GM18867 (cell line): ENCODE data around the gene SRSF4.
"Not testable (repeated sequence)": the region's sequence is repeated elsewhere in the genome, so short reads cannot be mapped to it uniquely, and the experiment has no call there.

Experiments used
- ATAC-seq: cut with Tn5 transposase; IDR thresholded peaks from one replicate; pipeline ENCODE4 v1.9.1; 2021; ENCODE audit warnings: mild to moderate bottlenecking, moderate library complexity; ENCODE audit not compliant: unreplicated experiment

The SRSF4 gene

DNA sequence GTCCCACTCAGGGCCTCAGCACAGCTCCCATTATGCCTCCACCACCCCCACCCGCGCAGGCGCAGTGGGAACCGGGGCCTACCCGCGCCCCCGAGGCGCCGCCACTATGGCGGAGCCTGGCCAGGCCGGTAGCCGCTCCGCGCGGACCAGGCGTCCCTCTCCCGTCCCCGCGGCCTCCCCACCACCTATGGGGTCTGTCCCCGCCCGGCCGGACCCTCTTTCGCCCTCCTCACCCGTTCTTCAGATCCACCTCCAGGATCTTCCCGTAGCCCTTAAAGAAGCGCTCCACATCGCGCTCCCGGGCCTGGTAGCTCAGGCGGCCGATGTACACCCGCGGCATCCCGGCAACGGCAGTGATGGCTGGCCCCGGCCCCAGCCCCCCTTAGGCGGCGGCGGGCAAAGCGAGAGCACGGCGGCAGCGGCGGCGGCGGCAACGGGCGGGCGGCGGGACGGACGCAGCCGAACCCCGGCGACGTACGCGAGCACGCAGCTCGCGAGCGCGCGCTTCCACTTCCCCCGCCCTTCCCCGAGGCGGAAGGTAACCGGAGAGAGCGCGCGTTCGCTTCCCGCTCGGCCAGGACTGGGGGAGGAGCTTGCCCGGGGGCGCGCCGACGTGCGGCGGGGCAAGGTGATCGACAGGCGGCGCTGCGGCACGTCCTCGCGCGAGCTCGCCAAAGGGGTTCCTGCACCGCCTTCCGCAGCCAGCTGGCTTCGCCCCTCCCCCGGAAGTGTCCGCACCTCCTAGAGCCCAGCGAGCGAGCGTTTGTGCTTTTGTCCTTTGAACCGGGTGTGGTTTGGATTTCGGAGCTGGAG lies at the start of gene SRSF4:
SRSF4 (minus strand) TSS at position 488 of the 813 bp plus-strand sequence; CDS start at position 340, 148 bp downstream.
- ATAC-seq, result peak; percentile 85

DNA sequence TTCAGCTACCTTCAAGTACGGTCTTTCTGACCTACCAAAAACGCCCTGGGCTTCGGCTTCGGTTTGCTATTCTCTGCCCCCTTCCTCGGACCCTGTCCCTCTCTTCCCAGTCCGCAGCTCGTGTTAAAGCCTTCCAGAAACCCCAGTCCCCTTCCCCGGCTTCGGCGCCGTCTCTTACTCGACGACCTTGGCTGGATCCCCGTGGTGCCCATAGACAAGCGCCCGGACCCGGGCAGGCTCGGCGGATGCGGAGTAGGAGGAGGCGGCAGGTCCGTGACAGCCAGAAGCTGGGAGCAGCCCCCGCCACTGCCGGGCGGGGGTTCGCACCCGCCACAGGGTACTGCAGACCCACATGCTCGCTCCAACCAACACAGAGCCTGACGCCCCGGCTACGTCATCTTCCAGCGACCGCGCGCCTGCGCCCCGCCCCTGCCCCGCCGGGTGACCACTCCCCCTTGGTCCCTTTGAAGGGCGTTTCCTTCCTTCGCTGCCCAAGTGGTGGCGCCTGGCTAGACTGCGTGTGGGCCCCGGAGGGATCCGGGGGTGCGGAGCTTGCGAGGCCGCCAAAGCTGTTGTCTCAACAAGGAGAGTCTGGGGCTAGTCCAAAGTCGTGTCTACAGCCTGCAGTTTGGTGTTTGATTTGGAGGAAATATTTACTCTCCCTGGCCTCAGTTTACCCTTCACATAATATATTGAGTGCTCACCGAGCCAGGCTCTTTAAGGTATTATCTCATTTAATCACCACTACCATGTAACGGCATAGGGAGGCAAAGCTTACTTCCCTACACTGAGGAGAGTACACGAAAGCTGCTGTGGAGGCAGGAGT lies 49.1 kb upstream of the SRSF4 start, which contains the start of gene MECR:
MECR (minus strand) TSS at position 382 of the 826 bp plus-strand sequence; CDS start at position 354, 28 bp downstream.
- ATAC-seq, result peak; percentile 88

DNA sequence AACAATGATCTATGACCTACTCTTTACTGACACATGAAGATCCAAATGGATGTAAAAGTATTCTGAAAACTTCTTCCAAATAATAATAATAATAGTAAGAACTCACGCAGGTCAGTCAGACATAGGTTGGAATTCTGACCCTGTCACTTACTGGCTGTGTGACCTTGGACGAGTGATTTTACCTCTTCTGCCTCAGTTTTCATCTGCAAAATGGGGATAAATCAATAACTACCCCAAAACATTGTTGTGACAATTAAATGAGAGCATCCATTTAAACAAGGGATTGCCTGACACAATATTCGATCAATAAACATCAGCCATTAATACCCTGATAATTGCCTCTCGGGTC lies 48.5 kb upstream of the SRSF4 start:
- no peak for ATAC-seq

DNA sequence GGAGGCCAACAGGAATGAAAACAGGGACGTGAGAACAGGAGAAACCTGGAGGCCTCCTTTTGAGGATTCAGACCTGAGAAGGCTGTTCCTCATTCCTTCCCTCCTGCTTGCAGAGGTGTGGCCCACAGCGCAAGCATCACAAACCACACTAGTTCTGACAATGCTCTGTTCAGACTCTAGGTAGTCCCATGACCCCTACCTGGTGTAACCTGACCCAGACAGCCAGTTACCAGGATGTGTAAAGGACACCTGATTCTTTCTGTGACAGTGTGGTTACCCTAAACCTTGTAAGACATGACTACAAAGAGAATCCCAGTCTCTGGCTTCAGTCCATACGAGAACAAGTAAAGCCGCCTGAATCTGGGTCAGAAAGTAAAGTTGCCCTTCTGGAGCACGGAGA lies 45.8 kb upstream of the SRSF4 start:
- no peak for ATAC-seq

DNA sequence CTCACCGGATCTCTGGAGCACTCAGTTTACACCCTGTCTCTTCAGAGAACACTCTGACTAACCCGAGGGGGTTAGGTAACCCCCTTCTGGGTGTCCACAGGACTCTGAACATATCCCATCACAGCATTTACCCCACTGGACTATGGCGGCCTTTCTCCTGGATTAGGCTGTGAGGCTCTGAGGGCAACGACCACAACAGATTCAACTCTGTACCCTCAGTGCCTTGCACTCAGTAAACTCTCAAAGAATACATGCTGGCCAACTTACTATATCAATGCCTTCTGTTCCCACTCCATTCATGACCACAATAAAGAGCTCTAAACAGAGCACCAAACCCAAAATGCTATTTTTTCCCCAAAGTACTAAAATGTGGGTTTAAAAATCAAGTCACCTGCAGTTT lies 43.7 kb upstream of the SRSF4 start:
- no peak for ATAC-seq

DNA sequence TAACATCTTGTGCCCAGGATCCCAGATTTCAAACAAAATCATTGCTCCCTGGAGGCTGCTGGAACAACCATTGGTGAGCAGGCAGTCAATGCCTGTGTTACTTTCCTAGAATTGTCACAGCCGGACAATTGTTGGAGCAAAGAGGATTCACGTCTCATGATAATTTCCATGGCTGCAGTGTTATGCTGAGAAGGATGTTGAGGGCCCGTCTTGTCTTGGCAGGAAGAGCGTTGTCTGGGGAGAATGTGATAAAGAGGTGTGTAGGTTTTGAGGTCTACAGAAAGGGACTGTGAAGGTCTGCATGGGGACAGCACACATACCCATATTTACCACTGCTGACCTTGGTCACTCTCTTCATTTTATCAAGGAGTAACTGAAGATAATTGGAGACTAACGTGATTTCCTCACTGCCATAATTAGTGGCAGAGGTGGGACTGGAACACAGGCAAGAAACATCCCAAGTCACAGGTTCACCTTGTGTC lies 42.7 kb upstream of the SRSF4 start:
- ATAC-seq, result no peak

DNA sequence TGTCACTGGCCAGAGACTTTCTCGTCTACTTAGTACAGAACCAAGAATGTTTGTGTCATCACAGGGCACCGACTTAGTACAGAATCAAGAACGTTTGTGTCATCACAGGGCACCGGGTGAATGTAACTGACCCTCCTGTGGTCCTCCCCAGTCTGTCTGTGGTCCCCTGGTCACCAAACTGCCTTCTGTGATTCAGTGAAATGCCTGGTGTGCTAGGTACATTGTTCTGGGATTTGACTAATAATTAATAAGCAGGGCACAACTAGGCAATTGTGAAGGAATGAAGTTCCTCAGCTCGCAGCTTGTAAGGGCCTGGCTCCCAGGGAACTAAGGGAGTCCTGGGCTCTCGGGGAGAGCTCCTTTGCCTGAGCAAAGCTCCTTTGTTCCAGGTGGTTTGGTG lies 41.8 kb upstream of the SRSF4 start:
- ATAC-seq, result no peak

DNA sequence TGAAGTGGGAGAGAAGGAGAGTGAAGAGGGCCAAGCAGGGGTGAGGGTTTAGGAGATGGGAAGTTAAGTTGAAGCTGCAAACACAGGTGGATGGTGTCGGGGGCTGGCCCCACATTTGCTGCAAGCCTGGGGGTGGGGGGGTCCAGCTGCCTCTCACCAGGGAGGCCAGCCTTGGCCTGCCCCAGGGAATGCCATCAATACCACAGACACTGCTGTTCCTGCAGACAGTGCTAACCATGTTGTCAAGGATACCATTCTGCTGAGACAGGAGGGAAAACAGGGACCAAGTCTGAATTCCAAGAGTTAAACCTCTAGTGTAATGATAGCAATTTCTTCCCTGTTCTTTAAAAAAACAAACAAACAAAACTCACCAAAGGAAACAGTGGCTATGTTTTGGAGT lies 41.0 kb upstream of the SRSF4 start:
- ATAC-seq, result no peak

DNA sequence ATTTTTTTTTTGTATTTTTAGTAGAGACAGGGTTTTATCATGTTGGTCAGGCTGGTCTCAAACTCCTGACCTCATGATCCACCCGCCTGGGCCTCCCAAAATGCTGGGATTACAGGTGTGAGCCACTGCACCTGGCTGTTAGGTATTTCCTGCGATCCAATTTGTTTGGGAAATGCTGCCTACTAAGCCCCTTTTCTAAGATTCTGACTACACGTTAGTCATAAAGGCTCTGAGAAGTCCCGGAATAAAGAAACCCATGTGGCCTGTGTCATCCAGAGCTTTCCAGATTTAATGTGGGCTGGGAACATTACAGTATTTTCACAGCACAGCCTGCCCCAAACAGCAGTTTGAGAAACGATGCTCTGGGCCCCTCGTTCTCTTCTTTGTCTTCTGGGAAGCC lies 40.6 kb upstream of the SRSF4 start:
- ATAC-seq, result not testable (repeated sequence)

DNA sequence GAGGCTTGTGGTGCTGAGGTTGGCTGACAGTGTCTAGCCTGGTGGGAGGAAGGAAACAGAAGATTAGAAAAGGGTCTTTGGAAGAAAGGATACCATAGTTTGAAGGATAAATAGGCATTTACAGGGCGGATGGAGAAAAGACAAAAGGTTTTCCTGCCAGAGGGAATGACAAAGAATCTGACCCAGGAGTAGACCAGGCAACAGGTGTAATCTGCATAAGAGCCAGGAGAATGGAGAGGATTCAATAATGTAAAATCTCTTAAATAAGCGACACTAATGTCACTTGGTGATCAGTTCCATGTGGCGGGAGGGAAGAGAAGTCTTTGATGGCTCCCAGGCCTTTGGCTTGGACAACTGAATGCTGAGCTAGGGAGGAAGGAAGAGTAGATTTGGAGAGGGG lies 39.6 kb upstream of the SRSF4 start:
- ATAC-seq, result no peak

DNA sequence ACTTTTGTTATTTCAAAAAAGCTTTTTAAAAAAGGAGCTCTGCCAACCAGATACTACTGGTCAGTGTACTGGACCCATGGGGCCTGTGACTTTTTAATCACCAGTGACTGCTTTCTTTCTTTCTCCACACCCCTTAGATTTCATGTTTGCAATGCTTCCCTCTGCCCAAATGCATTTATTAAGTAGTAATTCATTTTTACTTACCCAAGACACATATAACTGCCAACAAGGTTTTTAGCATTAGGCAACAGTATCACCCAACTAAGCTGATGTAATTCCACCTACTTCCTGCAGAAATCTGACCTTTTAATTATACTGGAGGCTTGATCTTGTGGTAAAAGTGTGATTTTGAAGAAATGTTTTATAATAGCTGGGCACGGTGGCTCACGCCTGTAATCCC lies 36.5 kb upstream of the SRSF4 start:
- no peak for ATAC-seq

DNA sequence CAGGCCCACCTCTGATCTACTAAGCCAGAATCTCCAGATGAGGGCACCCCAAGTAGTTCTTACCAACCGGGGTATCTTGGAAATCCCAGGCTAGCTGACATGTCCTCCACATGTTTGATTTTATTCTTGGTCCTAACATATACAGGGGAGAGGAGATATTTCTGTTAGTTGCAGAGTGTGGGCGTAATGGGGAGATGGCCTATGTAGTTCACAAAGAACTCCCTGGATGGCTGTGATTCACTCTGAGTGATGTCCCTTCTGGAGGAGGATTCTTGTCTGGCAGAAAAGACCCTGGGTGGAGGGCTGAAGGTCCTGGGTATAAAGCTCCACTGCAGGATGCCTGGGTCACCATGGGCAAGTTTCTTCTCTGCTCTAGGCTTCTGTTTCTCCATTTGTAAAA lies 35.9 kb upstream of the SRSF4 start:
- no peak for ATAC-seq

DNA sequence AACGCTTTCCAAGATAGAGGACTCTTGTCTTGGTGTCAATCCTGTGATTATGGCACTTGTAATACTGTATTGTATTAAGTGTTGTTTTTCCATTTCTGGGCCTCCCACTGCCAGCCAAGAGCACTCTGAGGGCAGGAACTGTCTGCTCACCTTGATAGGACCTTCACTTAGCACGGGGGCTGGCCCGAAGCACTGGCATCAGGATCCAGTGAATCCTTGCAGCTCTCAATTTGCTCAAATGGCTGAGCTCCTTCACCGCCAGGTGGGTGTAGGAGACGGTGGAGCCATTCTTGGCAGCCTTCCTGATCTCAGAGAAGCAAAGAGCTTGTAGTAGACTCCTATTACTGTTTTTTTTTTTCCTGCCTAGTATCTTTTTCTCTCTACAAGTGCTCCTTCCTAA lies 31.4 kb upstream of the SRSF4 start:
- no peak for ATAC-seq

DNA sequence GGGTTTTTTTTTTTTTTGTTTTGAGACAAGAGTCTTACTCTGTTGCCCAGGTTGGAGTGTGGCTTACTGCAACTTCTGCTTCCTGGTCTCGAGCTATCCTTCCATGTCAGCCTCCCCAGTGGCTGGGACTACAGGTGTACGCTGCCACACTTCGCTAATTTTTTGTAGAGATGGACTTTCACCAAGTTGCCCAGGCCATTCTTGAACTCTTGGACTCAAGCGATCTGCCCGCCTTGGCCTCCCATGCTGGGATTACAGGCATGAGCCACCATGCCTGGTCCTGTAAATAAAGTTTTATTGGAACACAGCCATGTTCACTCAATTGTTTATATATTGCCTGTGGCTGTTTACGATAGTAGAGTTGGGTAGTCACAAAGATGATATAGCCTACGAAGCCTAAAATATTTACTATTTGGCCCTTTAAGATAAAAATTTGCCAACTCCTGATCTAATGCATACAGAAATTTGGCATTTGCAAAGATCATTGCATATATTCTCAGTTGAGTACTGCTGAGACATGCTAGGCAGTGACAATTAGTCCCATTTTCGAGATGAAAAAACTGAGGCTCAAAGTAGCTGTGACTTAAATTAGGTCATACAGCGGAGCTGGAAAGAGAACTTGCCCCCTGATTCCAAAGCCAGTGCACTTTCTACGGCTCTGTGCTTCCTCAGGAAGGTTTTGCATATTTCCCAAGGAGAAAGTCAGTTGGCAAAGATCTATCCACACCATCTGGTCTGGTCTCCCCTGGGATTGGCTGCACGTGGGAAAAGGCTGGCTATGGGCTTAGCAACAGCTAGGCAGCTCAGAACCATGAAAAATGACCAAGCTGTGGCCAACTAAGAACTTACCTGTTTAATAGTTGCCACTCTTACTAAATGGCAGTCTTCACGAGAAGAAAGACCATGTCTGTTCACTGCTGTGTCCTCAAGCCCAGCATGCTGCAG lies 29.7 kb upstream of the SRSF4 start:
- ATAC-seq, result peak; percentile 12

DNA sequence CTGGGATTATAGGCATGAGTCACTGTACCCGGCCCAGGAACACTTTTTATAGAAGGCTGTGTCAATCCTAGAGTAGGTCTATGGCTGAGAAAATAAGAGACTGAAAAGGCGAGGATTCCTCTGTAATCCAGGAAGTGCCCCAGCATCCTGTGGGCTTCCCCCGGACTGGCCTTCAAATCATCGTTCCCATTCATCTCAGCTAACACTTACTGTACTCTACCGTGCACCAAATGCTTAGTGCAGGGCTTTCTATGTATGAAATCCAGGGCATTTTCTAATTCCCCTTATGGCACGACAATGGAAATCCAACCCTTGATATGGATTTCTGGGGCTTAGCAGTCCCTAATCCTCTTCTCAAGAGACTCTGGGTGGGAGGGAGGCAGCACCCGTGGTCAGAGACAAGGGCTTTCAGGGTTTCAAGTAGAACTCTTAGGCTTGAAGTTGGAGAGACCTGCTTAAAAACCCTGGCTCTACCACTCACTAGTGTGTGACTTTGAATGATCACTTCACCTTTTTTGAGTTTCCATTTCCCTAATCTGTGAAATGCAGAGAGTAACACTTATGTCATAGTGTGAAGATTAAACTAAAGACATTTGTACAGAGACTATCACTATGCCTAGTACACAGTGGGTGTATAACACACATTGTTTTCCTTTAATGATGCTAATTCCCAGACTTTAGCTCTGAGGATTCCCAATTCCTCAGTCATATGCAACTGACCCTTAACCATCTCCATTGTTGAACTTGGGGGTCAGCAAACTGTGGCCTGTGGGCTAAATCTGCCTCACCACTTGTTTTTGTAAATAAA lies 28.8 kb upstream of the SRSF4 start:
- peak; percentile 70 for ATAC-seq

DNA sequence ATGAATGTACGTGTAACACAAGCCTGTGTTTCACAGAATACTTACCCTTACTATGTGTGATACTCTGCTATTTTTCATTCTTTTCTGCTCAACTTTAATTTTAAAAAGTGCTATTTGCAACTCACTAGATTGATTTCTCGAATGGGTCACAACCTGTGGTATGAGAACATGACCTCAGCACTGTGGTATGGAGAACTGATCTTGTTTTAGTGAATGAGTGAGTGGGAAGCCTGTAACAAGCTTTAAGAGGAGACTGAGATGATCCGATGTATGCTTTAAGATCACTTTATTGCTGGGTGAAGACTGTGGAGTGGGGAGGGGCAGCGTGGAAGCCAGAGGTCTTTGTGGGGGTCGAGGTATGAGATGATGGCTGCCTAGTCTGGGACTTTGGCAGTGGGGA lies 27.5 kb upstream of the SRSF4 start:
- ATAC-seq, result no peak

DNA sequence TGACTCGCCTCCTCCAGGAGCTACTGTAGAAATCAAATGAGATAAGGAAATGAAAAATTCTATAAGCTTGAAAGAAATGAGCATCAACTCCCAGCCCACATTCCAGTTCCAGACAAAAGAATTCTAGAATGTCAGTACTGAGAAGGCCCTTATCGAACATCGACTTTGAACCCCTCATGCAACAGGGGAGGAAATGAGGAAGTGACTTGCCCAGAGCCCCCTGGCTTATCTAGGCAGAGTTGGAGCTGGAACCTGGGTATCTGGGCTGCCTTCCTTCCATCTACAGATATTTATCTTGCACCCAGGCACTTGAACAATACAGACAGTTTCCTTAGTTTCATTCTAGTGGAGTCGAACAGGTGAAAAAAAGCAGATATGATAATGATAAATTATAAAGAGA lies 26.7 kb upstream of the SRSF4 start:
- no peak for ATAC-seq

DNA sequence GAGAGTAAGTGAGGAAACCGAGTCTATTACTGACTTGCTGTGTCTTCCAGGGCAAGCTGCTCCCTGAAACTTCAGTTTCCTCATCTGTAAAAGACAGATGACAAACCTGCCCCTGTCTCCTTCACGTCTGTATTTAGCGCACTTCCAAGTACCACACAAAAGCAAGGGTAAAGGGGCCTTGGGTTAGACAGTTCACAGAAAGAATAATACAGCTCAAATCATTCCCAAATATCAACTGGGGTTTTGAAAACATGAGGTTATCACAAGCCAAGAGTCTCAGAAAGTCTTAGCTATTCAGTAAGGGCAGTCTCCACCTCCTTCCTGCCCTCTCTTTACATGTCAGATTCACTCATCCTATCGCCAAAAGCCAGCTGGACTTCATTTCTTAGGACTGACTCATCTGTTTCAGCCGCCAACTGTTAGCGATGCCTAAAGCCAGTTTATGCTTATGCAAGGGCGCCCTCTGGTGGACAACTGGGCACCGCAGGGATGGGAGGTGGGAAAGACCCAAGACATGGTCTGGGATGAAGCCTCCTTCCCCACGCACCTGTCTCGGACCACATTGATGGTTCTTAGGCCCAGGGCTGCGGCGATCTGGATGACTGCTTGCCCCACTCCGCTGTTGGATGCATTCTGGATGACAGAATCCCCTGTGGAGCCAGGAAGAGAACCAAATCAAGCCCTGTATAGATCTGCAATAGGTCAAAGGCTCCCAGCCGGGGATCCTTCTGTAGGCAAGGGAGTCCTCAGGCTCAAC lies 21.1 kb upstream of the SRSF4 start:
- ATAC-seq, result peak; percentile 74

DNA sequence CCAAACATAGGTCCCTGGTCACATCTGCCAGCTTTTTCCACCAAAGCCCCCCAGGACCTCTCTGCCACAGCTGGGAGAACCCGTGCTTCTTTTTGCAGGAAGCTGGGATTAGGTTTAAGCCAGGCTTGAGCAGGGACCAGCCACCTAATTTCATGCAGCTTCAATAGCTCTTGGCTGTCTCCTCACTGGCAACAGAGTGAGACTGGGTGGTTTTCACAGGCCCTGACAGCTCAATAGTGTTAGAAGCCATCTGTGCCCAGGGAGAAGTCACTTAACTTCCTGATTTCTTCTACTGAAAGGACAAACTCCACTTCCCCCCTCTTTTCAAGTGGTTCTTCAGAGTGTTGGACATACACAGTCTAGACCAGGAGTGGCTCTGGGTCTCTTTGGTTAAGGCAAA lies 20.4 kb upstream of the SRSF4 start:
- no peak for ATAC-seq
